SK-N-SH (cell line): ENCODE measurements around the gene RUFY3. TPM values are rescaled to one million over a fixed set of nuclear protein-coding genes. Genes with fewer than 3 reads are reported as not detected.
"Not testable (repeated sequence)": the region's sequence is repeated elsewhere in the genome, so short reads cannot be mapped to it uniquely, and the experiment has no call there.

Experiments used
- CTCF ChIA-PET: fragments of 300-600, 350-600 bp; formaldehyde crosslinking; extraction: SDS; loops from one replicate; lab custom pipeline; 2021; lab: Yijun Ruan, JAX
- POLR2A ChIA-PET: fragments of 350-600 bp; sonication (Branson Sonifier 250); formaldehyde crosslinking; extraction: SDS; loops from one replicate; lab custom pipeline; 2020; ENCODE audit warnings: antibody characterized with exemption, inconsistent platforms; lab: Yijun Ruan, JAX
- DNase-seq: peaks from one replicate; pipeline ENCODE4 v3.0.0; 2012
- H2AFZ ChIP-seq: fragments of 200-600 bp; sonication (generic); 2 replicates; pipeline ENCODE4 v1.8.1; 2016; ENCODE audit warnings: antibody characterized with exemption, mild to moderate bottlenecking, low read depth
- H3F3A ChIP-seq: fragments of 200-600 bp; sonication (generic); replicated peaks from 2 replicates; pipeline ENCODE3; 2016; ENCODE audit warnings: antibody characterized with exemption, mild to moderate bottlenecking; ENCODE audit not compliant: insufficient read depth
- H3K27ac ChIP-seq, 2 experiments: fragments of 200-500 bp in 1 of 2; fragments of 200-600 bp in 1 of 2; sonication (Bioruptor generic) in 1 of 2; sonication (generic), shearing (Covaris generic) in 1 of 2; 2 replicates each; pipeline versions ENCODE4 v1.5.1 to v1.6.1; 2014 to 2016; ENCODE audit warnings: low read depth in 2 of 2, inconsistent platforms in 1 of 2, low read length in 1 of 2, mild to moderate bottlenecking in 1 of 2, mixed read lengths in 1 of 2
- H3K27me3 ChIP-seq: fragments of 200-600 bp; sonication (generic), shearing (Covaris generic); 2 replicates; pipeline ENCODE4 v1.6.1; 2016; ENCODE audit warnings: mixed run types; ENCODE audit not compliant: insufficient read depth
- H3K36me3 ChIP-seq, 2 experiments: fragments of 200-500 bp in 1 of 2; fragments of 200-600 bp in 1 of 2; sonication (Bioruptor generic) in 1 of 2; sonication (generic) in 1 of 2; replicated peaks in 1 of 2; 2 replicates each; pipeline versions ENCODE3 to v1.5.1; 2014 to 2016; ENCODE audit warnings: low read length in 1 of 2, mild to moderate bottlenecking in 1 of 2; ENCODE audit not compliant: insufficient read depth in 2 of 2, control insufficient read depth in 1 of 2
- H3K4me1 ChIP-seq, 2 experiments: fragments of 200-500 bp in 1 of 2; fragments of 200-600 bp in 1 of 2; sonication (Bioruptor generic) in 1 of 2; sonication (generic), shearing (Covaris generic) in 1 of 2; 2 replicates each; pipeline versions ENCODE4 v1.5.1 to v1.6.1; 2014 to 2016; ENCODE audit warnings: low read depth in 1 of 2, low read length in 1 of 2, mixed run types in 1 of 2; ENCODE audit not compliant: insufficient read depth in 2 of 2, control insufficient read depth in 1 of 2
- H3K4me2 ChIP-seq: fragments of 200-600 bp; sonication (generic), shearing (Covaris generic); 2 replicates; pipeline ENCODE4 v1.6.1; 2017; ENCODE audit warnings: mixed run types
- H3K4me3 ChIP-seq, 2 experiments: fragments of 200-500 bp in 1 of 2; fragments of 200-600 bp in 1 of 2; sonication (Bioruptor generic) in 1 of 2; sonication (generic), shearing (Covaris generic) in 1 of 2; 2 replicates each; pipeline versions ENCODE4 v1.5.1 to v1.8.1; 2014 to 2016; ENCODE audit warnings: low read depth in 2 of 2, inconsistent platforms in 1 of 2, low read length in 1 of 2, mild to moderate bottlenecking in 1 of 2, mixed read lengths in 1 of 2, moderate library complexity in 1 of 2
- H3K79me2 ChIP-seq: fragments of 200-600 bp; sonication (generic); 2 replicates; pipeline ENCODE4 v1.8.1; 2017; ENCODE audit warnings: mild to moderate bottlenecking; ENCODE audit not compliant: insufficient read depth
- H3K9ac ChIP-seq: fragments of 200-600 bp; sonication (generic); 2 replicates; pipeline ENCODE4 v1.6.1; 2017; ENCODE audit warnings: mixed run types
- H3K9me2 ChIP-seq: fragments of 200-600 bp; sonication (generic); 2 replicates; pipeline ENCODE4 v1.6.1; 2017; ENCODE audit warnings: mixed run types
- H3K9me3 ChIP-seq: fragments of 200-600 bp; sonication (generic); 2 replicates; pipeline ENCODE4 v1.6.1; 2017; ENCODE audit warnings: mixed run types, mild to moderate bottlenecking, moderate library complexity
- H4K20me1 ChIP-seq: fragments of 200-600 bp; sonication (generic); 2 replicates; pipeline ENCODE4 v1.6.1; 2017; ENCODE audit warnings: mild to moderate bottlenecking, mixed run types; ENCODE audit not compliant: insufficient read depth
- EZH2phosphoT487 ChIP-seq: fragments of 200-600 bp; sonication (generic); IDR thresholded peaks from 2 replicates; pipeline ENCODE4 v1.6.1; 2017; ENCODE audit warnings: low read depth, mixed run types, mild to moderate bottlenecking, antibody characterized with exemption, moderate library complexity, borderline replicate concordance
- FOSL2 ChIP-seq: IDR thresholded peaks from 2 replicates; pipeline ENCODE4 v1.4.0; 2012; ENCODE audit warnings: low read depth, mild to moderate bottlenecking, moderate library complexity, borderline replicate concordance
- GABPA ChIP-seq: IDR thresholded peaks from 2 replicates; pipeline ENCODE4 v1.4.0; 2012; ENCODE audit warnings: low read depth, mild to moderate bottlenecking
- JUND ChIP-seq: IDR thresholded peaks from 2 replicates; pipeline ENCODE4 v1.4.0; 2012
- NFIC ChIP-seq: IDR thresholded peaks from 2 replicates; pipeline ENCODE4 v1.4.0; 2012; ENCODE audit warnings: borderline replicate concordance
- SIN3A ChIP-seq: IDR thresholded peaks from 2 replicates; pipeline ENCODE4 v1.6.1; 2012; ENCODE audit warnings: low read depth, mild to moderate bottlenecking, low read length, moderate library complexity, borderline replicate concordance
- SMC3 ChIP-seq: IDR thresholded peaks from 2 replicates; pipeline ENCODE4 v1.6.1; 2012; ENCODE audit warnings: low read depth, low read length, improper control_type of control experiment
- WGBS: methylation state at CpG from one replicate; pipeline ENCODE4 v1.1.6; 2017; ENCODE audit warnings: low lambda C conversion rate; 5-methylcytosine and 5-hydroxymethylcytosine counted together
- polyA plus RNA-seq, 3 experiments: library from polyadenylated mRNA; depleted of rRNA; stranded (reverse); fragments of >200 nt; gene quantifications; 2 replicates each; pipeline ENCODE4 v1.2.3, GENCODE V29; 2012

The RUFY3 gene
- polyA plus RNA-seq, 1 of the 3 experiments (the other 2 are of a cell fraction), result 22.8 TPM

- not testable (repeated sequence) for H3K4me1 ChIP-seq, H3K27ac ChIP-seq, H3K27me3 ChIP-seq, H3K4me2 ChIP-seq, H3K9me3 ChIP-seq, H3K9ac ChIP-seq, H3F3A ChIP-seq, H3K9me2 ChIP-seq, H3K4me3 ChIP-seq, H2AFZ ChIP-seq
- 58% methylated on average over 15 of the region's 20 CpGs for WGBS
- Histone ChIP-seq H3K79me2 (peaks cover 42% of the 10 kb centered on the region), H4K20me1 (peaks cover 33% of the 10 kb centered on the region), H3K36me3 (peaks cover 0 to 10% of the 10 kb centered on the region in 2 experiments)
- CTCF ChIA-PET, result interaction anchor here (1.0 kb wide), 1 partner anchor 170 kb away, joined by 6 read pairs; no protein-coding TSS in a partner anchor
- peak; percentile 57 for DNase-seq
- TF ChIP-seq JUND, result peak; percentile 43; the same call in 1 of the 2 replicates
- peak; percentile 35; the same call in 1 of the 2 replicates for TF ChIP-seq FOSL2
- POLR2A ChIA-PET, result interaction anchor here (1.4 to 2.4 kb wide), 2 partner anchors 62 to 118 kb away, joined by 4 to 11 read pairs; partner anchors contain the start of genes MOB1B and RUFY3
These were observed 118.4 kb downstream of the RUFY3 start for GRCh38 chr4:70840137-70840536.

GRCh38 chr4:70840631-70841030 is 118.9 kb downstream of the RUFY3 start:
- H3K9me3 ChIP-seq, H3K4me2 ChIP-seq, H2AFZ ChIP-seq, DNase-seq, POLR2A ChIA-PET, H3K4me1 ChIP-seq, H3K27me3 ChIP-seq, H3K27ac ChIP-seq, H3F3A ChIP-seq, H3K36me3 ChIP-seq, H3K9me2 ChIP-seq, H3K9ac ChIP-seq, H3K4me3 ChIP-seq: not testable (repeated sequence)
- CTCF ChIA-PET, result interaction anchor here (0.6 kb wide), 1 partner anchor 115 kb away, joined by 3 read pairs; no protein-coding TSS in a partner anchor
- Histone ChIP-seq H3K79me2 (peaks cover 37% of the 10 kb centered on the region), H4K20me1 (peaks cover 30% of the 10 kb centered on the region)
- WGBS, result 92% methylated on average over 16 of the region's 16 CpGs

DNA sequence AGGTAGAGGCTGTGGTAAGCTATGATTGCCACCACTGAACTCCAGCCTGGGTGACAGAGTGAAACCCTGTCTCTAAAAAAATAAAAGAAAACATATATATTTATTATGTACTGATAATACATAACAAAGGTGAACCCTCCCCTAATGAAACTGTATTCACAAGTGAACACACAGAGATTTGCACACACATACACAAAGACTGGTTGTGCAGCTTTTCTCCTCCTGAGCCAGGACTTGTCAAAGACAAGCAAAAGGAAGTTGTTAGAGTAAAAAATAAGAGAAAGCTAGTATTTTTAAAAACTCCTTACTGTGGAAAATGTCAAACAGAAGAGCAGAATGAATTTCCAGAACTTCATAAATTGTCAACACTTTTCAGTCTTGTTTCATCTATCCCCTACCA is 119.4 kb downstream of the RUFY3 start:
- no peak overlapping the region for H2AFZ ChIP-seq
- peaks cover 24% of the 10 kb centered on the region for H4K20me1 ChIP-seq
- CTCF ChIA-PET, result interaction anchor here (0.6 kb wide), 1 partner anchor 115 kb away, joined by 3 read pairs; no protein-coding TSS in a partner anchor
- H3K27me3 ChIP-seq, result no peaks in the 10 kb centered on the region
- H3K9ac ChIP-seq, result no peak overlapping the region
- peaks cover 0 to 4% of the 10 kb centered on the region in 2 experiments for H3K36me3 ChIP-seq
- TF ChIP-seq SMC3 (no peak), NFIC (no peak), SIN3A (no peak), GABPA (no peak), FOSL2 (no peak), EZH2phosphoT487 (no peak)
- H3F3A ChIP-seq, result peaks cover 5% of the 10 kb centered on the region
- no peak overlapping the region for H3K4me3 ChIP-seq
- no peak overlapping the region for H3K4me2 ChIP-seq
- no peaks in the 10 kb centered on the region for H3K9me2 ChIP-seq
- no peak for DNase-seq
- H3K79me2 ChIP-seq, result peaks cover 31% of the 10 kb centered on the region
- no peaks in the 10 kb centered on the region for H3K9me3 ChIP-seq
- no peak overlapping the region for H3K27ac ChIP-seq
- peaks cover 0 to 4% of the 10 kb centered on the region in 2 experiments; a peak in 2 of 4 replicates for H3K4me1 ChIP-seq
- POLR2A ChIA-PET, result no interaction called here
